Activated naive CD8-positive, alpha-beta T cell treated with anti-CD3 and anti-CD28 coated beads, Interleukin-2, amount 50 U/mL, for 16 hours (primary cell): Measurements from ENCODE around the gene FGF14.
"Not testable (repeated sequence)": the region's sequence is repeated elsewhere in the genome, so short reads cannot be mapped to it uniquely, and the experiment has no call there.

Experiments used
- DNase-seq: peaks from one replicate; pipeline ENCODE4 v3.0.0-alpha.2; 2020; ENCODE audit warnings: low read depth, low spot score

Gene FGF14

GRCh38 chr13:102041544-102041943 lies 360.3 kb downstream of the FGF14 start:
- DNase-seq: no peak

- DNase-seq: no peak
These were observed 361.0 kb downstream of the FGF14 start for GRCh38 chr13:102040812-102041211.

- no peak for DNase-seq
These were observed 362.6 kb downstream of the FGF14 start for GRCh38 chr13:102039264-102039663.

GRCh38 chr13:102038787-102039186 lies 363.1 kb downstream of the FGF14 start:
- DNase-seq: no peak

- no peak for DNase-seq
These were observed 365.9 kb downstream of the FGF14 start for GRCh38 chr13:102035969-102036368.

GRCh38 chr13:102033857-102034331 lies 368.0 kb downstream of the FGF14 start:
- no peak for DNase-seq

- no peak for DNase-seq
These were observed 368.5 kb downstream of the FGF14 start for GRCh38 chr13:102033386-102033785.

- DNase-seq: no peak
These were observed 373.0 kb downstream of the FGF14 start for GRCh38 chr13:102028868-102029267.

GRCh38 chr13:102028206-102028605 lies 373.6 kb downstream of the FGF14 start:
- no peak for DNase-seq

- DNase-seq: no peak
These were observed 380.1 kb downstream of the FGF14 start for GRCh38 chr13:102021777-102022176.

- no peak for DNase-seq
These were observed 381.1 kb downstream of the FGF14 start for GRCh38 chr13:102020611-102021216.

GRCh38 chr13:102018716-102019115 lies 383.1 kb downstream of the FGF14 start:
- DNase-seq: no peak

GRCh38 chr13:102017248-102017647 lies 384.6 kb downstream of the FGF14 start:
- DNase-seq: no peak

GRCh38 chr13:102012299-102013293 lies 389.3 kb downstream of the FGF14 start:
- no peak for DNase-seq

GRCh38 chr13:102011455-102011854 lies 390.4 kb downstream of the FGF14 start:
- DNase-seq: not testable (repeated sequence)

GRCh38 chr13:102003848-102004570 lies 397.8 kb downstream of the FGF14 start:
- no peak for DNase-seq

GRCh38 chr13:102002287-102002686 lies 399.6 kb downstream of the FGF14 start:
- no peak for DNase-seq

GRCh38 chr13:102000764-102001163 lies 401.1 kb downstream of the FGF14 start:
- no peak for DNase-seq

GRCh38 chr13:101998129-101998528 lies 403.7 kb downstream of the FGF14 start:
- DNase-seq: no peak

- DNase-seq: no peak
These were observed 404.9 kb downstream of the FGF14 start for GRCh38 chr13:101996954-101997353.

- no peak for DNase-seq
These were observed 412.0 kb downstream of the FGF14 start for GRCh38 chr13:101989798-101990350.

- DNase-seq: no peak
These were observed 413.7 kb downstream of the FGF14 start for GRCh38 chr13:101988140-101988539.
